AG04449 (cell line): ENCODE measurements around the gene NINL.

ENCODE experiments used
- CTCF ChIA-PET: fragments of 350-600 bp; formaldehyde crosslinking; extraction: SDS; loops from one replicate; lab custom pipeline; 2021; ENCODE audit warnings: antibody characterized with exemption; lab: Yijun Ruan, JAX
- POLR2A ChIA-PET: fragments of 400-600, 350-600 bp; formaldehyde crosslinking; extraction: SDS; loops from one replicate; lab custom pipeline; 2020; ENCODE audit warnings: antibody characterized with exemption, inconsistent platforms; lab: Yijun Ruan, JAX
- DNase-seq: peaks from one replicate; pipeline ENCODE4 v3.0.0-alpha.2; 2010; ENCODE audit warnings: low read depth, low spot score
- H3K4me3 ChIP-seq: 2 replicates; pipeline ENCODE4 v1.5.1; 2011; ENCODE audit warnings: low read depth, mild to moderate bottlenecking, control low read depth, low read length
- TF ChIP-seq, protein P1 (sequence below): IDR thresholded peaks from one replicate; pipeline ENCODE4 v1.5.1; 2011; ENCODE audit warnings: mild to moderate bottlenecking, moderate library complexity, low read length, control low read depth, inconsistent platforms; ENCODE audit not compliant: insufficient read depth; ENCODE audit errors: missing control alignments

NINL gene

DNA sequence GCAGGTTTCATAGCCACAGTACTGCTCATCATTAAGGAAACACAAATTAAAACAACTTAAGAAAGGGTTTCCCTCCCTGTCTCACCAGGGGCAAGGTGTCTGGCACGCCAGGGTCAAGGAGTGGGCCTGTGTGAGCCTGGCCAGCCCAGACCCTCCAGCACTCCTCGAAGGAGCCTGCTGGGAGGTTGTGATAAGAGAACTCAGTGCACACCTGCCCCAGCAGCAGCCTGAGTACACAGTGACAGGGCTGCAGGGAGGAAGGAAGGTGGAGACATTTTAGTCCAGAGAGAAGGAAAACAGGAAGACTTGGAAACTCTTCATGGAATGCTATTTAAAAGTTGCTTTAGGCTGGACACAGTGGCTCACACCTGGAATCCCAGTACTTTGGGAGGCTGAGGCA lies 14.1 kb downstream of the NINL start:
- no peak for DNase-seq
- TF ChIP-seq, protein P1, sequence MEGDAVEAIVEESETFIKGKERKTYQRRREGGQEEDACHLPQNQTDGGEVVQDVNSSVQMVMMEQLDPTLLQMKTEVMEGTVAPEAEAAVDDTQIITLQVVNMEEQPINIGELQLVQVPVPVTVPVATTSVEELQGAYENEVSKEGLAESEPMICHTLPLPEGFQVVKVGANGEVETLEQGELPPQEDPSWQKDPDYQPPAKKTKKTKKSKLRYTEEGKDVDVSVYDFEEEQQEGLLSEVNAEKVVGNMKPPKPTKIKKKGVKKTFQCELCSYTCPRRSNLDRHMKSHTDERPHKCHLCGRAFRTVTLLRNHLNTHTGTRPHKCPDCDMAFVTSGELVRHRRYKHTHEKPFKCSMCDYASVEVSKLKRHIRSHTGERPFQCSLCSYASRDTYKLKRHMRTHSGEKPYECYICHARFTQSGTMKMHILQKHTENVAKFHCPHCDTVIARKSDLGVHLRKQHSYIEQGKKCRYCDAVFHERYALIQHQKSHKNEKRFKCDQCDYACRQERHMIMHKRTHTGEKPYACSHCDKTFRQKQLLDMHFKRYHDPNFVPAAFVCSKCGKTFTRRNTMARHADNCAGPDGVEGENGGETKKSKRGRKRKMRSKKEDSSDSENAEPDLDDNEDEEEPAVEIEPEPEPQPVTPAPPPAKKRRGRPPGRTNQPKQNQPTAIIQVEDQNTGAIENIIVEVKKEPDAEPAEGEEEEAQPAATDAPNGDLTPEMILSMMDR = no peak
- H3K4me3 ChIP-seq = no peak overlapping the region
- POLR2A ChIA-PET = no interaction called here
- CTCF ChIA-PET = no interaction called here

DNA sequence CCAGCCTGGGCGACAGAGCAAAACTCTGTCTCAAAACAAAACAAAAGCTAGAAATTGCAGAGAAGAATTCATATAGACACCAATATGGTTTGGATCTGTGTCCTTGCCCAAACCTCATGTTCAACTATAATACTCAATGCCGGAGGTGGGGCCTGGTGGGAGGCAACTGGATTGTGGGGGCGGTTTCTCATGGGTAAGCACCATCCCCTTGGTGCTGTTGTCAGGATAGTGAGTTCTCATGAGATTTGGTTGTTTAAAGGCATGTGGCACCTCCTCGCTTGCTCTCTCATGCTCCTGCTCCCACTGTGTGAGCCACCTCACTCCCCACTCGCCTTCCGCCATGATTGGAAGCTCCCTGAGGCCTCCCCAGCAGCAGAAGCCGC lies 15.2 kb downstream of the NINL start:
- ChIA-PET POLR2A (no interaction called here), CTCF (no interaction called here)
- DNase-seq = no peak
- TF ChIP-seq, protein P1 = no peak
- no peak overlapping the region for H3K4me3 ChIP-seq

DNA sequence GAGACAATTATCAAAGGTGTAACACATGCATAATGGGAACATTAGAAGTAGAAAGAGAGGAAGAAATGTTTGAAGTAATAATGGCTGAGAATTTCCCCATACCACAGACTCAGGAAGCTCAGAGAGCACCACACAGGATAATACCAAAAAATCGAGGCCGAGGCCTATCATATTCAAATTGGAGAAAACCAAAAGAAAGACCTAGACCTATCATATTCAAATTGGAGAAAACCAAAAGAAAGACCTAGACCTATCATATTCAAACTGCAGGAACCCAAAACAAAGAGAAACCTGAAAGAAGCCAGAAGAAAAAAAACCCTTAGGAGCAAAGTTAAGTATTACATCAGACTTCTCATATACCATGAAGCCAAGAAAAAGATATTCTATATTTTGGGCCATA lies 18.0 kb downstream of the NINL start:
- no peak for DNase-seq
- ChIA-PET POLR2A (no interaction called here), CTCF (interaction anchor here (1.1 kb wide), 1 partner anchor 26 kb away, joined by 3 read pairs; no protein-coding TSS in a partner anchor)
- H3K4me3 ChIP-seq = no peak overlapping the region
- TF ChIP-seq, protein P1 = no peak

GRCh38 chr20:25566821-25567220 lies 18.5 kb downstream of the NINL start:
- TF ChIP-seq, protein P1 = no peak
- ChIA-PET CTCF (interaction anchor here (1.1 kb wide), 1 partner anchor 26 kb away, joined by 3 read pairs; no protein-coding TSS in a partner anchor), POLR2A (no interaction called here)
- DNase-seq = no peak
- H3K4me3 ChIP-seq = no peak overlapping the region

GRCh38 chr20:25565578-25566157 lies 19.7 kb downstream of the NINL start:
- no peak overlapping the region for H3K4me3 ChIP-seq
- TF ChIP-seq, protein P1 = no peak
- DNase-seq = no peak
- ChIA-PET CTCF (interaction anchor here (0.7 kb wide), 1 partner anchor 9 kb away, joined by 3 read pairs; no protein-coding TSS in a partner anchor), POLR2A (no interaction called here)

DNA sequence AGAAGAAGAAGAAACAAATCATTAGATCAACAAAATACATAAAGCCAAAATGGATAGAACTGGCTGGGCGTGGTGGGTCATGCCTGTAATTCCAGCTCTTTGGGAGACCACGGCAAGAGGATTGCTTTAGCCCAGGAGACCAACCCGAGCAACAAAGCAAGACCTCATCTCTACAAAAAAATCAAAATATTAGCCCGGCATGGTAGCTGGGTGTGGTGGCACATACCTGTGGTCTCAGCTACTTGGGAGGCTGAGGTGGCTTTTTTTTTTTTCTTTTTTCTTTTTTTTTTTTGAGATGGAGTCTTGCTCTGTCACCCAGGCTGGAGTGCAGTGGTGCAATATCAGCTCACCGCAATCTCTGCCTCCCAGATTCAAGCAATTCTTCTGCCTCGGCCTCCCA lies 21.5 kb downstream of the NINL start:
- DNase-seq = no peak
- POLR2A ChIA-PET = no interaction called here
- H3K4me3 ChIP-seq = no peak overlapping the region
- TF ChIP-seq, protein P1 = no peak
- CTCF ChIA-PET = interaction anchor here (1.1 kb wide), 1 partner anchor 12 kb away, joined by 3 read pairs; no protein-coding TSS in a partner anchor
